ENCODE results near the gene SRPK2. TPM values are rescaled to one million over a fixed set of nuclear protein-coding genes. Genes with fewer than 3 reads are reported as not detected.

SRPK2 gene
- total and polyA plus RNA-seq, 2 donors (not counting 1 experiment from before 2014, with no cell fraction given) = 15.2 to 108 TPM

- no peaks in the 10 kb centered on the region for H3K9me3 Mint-ChIP-seq (ENCODE audit: insufficient read depth)
- H3K27ac Mint-ChIP-seq = peak overlapping the region; percentile 99
- H3K4me2 ChIP-seq (replicated peaks; ENCODE audit: low read depth, low read length, poor library complexity, severe bottlenecking) = peak overlapping the region; percentile 83
- ChIA-PET CTCF (interaction anchor here (0.5 to 2.7 kb wide), 4 partner anchors 29 to 199 kb away, joined by 4 to 10 read pairs (median 4); partner anchors contain the start of gene SRPK2), POLR2A (interaction anchor here (1.0 to 4.4 kb wide), 4 partner anchors 8 to 34 kb away, joined by 3 to 24 read pairs (median 4); partner anchors contain the start of gene SRPK2)
- DNase-seq (peak; percentile 65), ATAC-seq (ENCODE audit: low read depth) (peak; percentile 50)
- peaks cover 72% of the 10 kb centered on the region for H3K4me1 Mint-ChIP-seq
- peak overlapping the region; percentile 40 for H3K9ac ChIP-seq (ENCODE audit: low read length)
- H3K27me3 Mint-ChIP-seq = no peaks in the 10 kb centered on the region
- 25% methylated on average over 4 of the region's 5 CpGs for WGBS (ENCODE audit: insufficient coverage)
- H3K36me3 ChIP-seq (replicated peaks in 1 of 2; ENCODE audit: control extremely low read depth in 1 of 2, control insufficient read depth in 1 of 2, extremely low read depth in 1 of 2, insufficient read depth in 2 of 2, low read length in 1 of 2) = no peaks in the 10 kb centered on the region
- H4K20me1 ChIP-seq (ENCODE audit: control insufficient read depth, insufficient read depth, low read length, poor library complexity, severe bottlenecking) = no peaks in the 10 kb centered on the region
- peaks cover 0 to 5% (median 0%) of the 10 kb centered on the region in 3 donors for H3K9me3 ChIP-seq (ENCODE audit: control extremely low read depth in 1 of 3, control insufficient read depth in 2 of 3, insufficient read depth in 1 of 3, low read length in 2 of 3)
- peaks cover 76 to 83% of the 10 kb centered on the region in 2 donors for H3K4me1 ChIP-seq (ENCODE audit: control insufficient read depth in 2 of 2, insufficient read depth in 2 of 2, low read length in 2 of 2)
- H3K79me2 ChIP-seq (ENCODE audit: control insufficient read depth, insufficient read depth, low read length) = peaks cover 86% of the 10 kb centered on the region
- intact Hi-C loops (cut with micrococcal nuclease) = loop anchor here (2.0 to 5.0 kb wide), 3 partner anchors 85 to 342 kb away; partner anchors contain the start of genes KMT2E and RINT1
- no peaks in the 10 kb centered on the region for H3K27me3 ChIP-seq (replicated peaks in 1 of 4; ENCODE audit: control extremely low read depth in 1 of 4, control insufficient read depth in 3 of 4, insufficient read depth in 4 of 4, low read length in 3 of 4)
- H3K27ac ChIP-seq (ENCODE audit: low read length in 2 of 2) = peak overlapping the region; percentile 75 to 80
- H2AFZ ChIP-seq (ENCODE audit: insufficient read depth, low read depth, low read length, poor library complexity, severe bottlenecking) = peak overlapping the region; percentile 26
- TF ChIP-seq EZH2 (IDR thresholded peaks at IDR 0.05; ENCODE audit: borderline replicate concordance, insufficient read depth, low read depth, low read length, poor library complexity, severe bottlenecking) = no peak
- TF ChIP-seq, protein P1, sequence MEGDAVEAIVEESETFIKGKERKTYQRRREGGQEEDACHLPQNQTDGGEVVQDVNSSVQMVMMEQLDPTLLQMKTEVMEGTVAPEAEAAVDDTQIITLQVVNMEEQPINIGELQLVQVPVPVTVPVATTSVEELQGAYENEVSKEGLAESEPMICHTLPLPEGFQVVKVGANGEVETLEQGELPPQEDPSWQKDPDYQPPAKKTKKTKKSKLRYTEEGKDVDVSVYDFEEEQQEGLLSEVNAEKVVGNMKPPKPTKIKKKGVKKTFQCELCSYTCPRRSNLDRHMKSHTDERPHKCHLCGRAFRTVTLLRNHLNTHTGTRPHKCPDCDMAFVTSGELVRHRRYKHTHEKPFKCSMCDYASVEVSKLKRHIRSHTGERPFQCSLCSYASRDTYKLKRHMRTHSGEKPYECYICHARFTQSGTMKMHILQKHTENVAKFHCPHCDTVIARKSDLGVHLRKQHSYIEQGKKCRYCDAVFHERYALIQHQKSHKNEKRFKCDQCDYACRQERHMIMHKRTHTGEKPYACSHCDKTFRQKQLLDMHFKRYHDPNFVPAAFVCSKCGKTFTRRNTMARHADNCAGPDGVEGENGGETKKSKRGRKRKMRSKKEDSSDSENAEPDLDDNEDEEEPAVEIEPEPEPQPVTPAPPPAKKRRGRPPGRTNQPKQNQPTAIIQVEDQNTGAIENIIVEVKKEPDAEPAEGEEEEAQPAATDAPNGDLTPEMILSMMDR (IDR thresholded peaks at IDR 0.05) = no peak
- peak overlapping the region; percentile 80 for H3K4me3 Mint-ChIP-seq
- peak overlapping the region in 3 of 5 experiments; percentile 13 to 46 (median 18) for H3K4me3 ChIP-seq (ENCODE audit: control extremely low read depth in 1 of 5, extremely low read depth in 1 of 5, insufficient read depth in 1 of 5, low read depth in 2 of 5, low read length in 4 of 5)
Observed at GRCh38 chr7:105353752-105354328, 34.9 kb downstream of the SRPK2 start.
